HG02642 (cell line): Measurements from ENCODE around the gene OMP.

Experiments used
- ATAC-seq: cut with Tn5 transposase; IDR thresholded peaks from one replicate; pipeline ENCODE4 v1.9.1; 2021; ENCODE audit warnings: mild to moderate bottlenecking; ENCODE audit not compliant: unreplicated experiment, poor library complexity

OMP gene

GRCh38 chr11:77100166-77101042 is 2.2 kb upstream of the OMP start:
- ATAC-seq, result no peak

- ATAC-seq, result no peak
Observed at GRCh38 chr11:77101043-77101537, 1.6 kb upstream of the OMP start.

- no peak for ATAC-seq
Observed at GRCh38 chr11:77103319-77103718, 679 bp downstream of the OMP start.

- no peak for ATAC-seq
Observed at GRCh38 chr11:77104727-77105126, 2.1 kb downstream of the OMP start.

- no peak for ATAC-seq
Observed at GRCh38 chr11:77106321-77106720, 3.7 kb downstream of the OMP start.

- no peak for ATAC-seq
Observed at GRCh38 chr11:77106759-77107158, 4.1 kb downstream of the OMP start.

- no peak for ATAC-seq
Observed at GRCh38 chr11:77107950-77108349, 5.3 kb downstream of the OMP start.

GRCh38 chr11:77108436-77108835 is 5.8 kb downstream of the OMP start:
- no peak for ATAC-seq

- no peak for ATAC-seq
Observed at GRCh38 chr11:77109236-77110019, 6.8 kb downstream of the OMP start.

GRCh38 chr11:77110836-77111235 is 8.2 kb downstream of the OMP start:
- ATAC-seq, result no peak

GRCh38 chr11:77111277-77111676 is 8.6 kb downstream of the OMP start:
- no peak for ATAC-seq

- ATAC-seq, result no peak
Observed at GRCh38 chr11:77111946-77112345, 9.3 kb downstream of the OMP start.

GRCh38 chr11:77112641-77113381 is 10.2 kb downstream of the OMP start:
- no peak for ATAC-seq

GRCh38 chr11:77113382-77114088 is 10.9 kb downstream of the OMP start:
- ATAC-seq, result no peak

- no peak for ATAC-seq
Observed at GRCh38 chr11:77114089-77114463, 11.4 kb downstream of the OMP start.

GRCh38 chr11:77115181-77115611 is 12.6 kb downstream of the OMP start:
- ATAC-seq, result no peak

- ATAC-seq, result no peak
Observed at GRCh38 chr11:77115956-77116355, 13.3 kb downstream of the OMP start.

- ATAC-seq, result no peak
Observed at GRCh38 chr11:77117492-77117891, 14.9 kb downstream of the OMP start.

GRCh38 chr11:77118086-77118485 is 15.4 kb downstream of the OMP start:
- ATAC-seq, result no peak

GRCh38 chr11:77118971-77119370 is 16.3 kb downstream of the OMP start:
- ATAC-seq, result no peak
